ENCODE data around the gene CFAP70.
A peak's percentile ranks its signal among the peaks of the same experiment; 100 is the strongest.
"Not testable (repeated sequence)": the region's sequence is repeated elsewhere in the genome, so short reads cannot be mapped to it uniquely, and the experiment has no call there.

CFAP70 gene

DNA sequence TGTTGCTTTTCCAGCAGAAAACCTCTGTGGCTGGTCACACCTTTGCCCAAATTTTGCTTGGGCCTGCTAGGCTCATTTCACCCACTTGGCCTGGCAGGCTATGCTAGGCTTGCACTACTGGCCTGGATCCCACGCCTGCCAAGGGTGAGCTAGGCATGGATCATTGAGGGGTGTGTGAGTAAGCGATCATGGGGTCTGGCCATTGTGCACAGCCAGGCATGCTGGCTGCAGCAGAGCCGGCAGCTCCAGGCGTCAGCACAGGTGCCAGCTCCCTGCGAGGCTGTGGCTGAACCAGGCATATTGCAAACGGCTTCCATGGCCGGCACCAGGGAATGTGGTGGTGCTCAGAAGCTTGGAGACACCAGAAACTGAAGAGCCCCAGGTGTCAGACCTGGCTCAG lies 19.2 kb downstream of the CFAP70 start:
- no peaks in the 10 kb centered on the region for H3K4me1 ChIP-seq (ENCODE audit: insufficient read depth, low read length)
- no peaks in the 10 kb centered on the region for H3K36me3 ChIP-seq (ENCODE audit: insufficient read depth, low read length)
- H3K9me3 ChIP-seq (ENCODE audit: insufficient read depth, low read depth, low read length): no peaks in the 10 kb centered on the region
- no peak overlapping the region for H3K27ac ChIP-seq (ENCODE audit: low read depth, low read length)
- no peaks in the 10 kb centered on the region for H3K27me3 ChIP-seq (ENCODE audit: insufficient read depth, low read length)
- WGBS: 91% methylated on average over 7 of the region's 7 CpGs
- no peak overlapping the region for H3K4me3 ChIP-seq (ENCODE audit: low read length)
- H3K9ac ChIP-seq (ENCODE audit: low read depth, low read length): no peak overlapping the region

DNA sequence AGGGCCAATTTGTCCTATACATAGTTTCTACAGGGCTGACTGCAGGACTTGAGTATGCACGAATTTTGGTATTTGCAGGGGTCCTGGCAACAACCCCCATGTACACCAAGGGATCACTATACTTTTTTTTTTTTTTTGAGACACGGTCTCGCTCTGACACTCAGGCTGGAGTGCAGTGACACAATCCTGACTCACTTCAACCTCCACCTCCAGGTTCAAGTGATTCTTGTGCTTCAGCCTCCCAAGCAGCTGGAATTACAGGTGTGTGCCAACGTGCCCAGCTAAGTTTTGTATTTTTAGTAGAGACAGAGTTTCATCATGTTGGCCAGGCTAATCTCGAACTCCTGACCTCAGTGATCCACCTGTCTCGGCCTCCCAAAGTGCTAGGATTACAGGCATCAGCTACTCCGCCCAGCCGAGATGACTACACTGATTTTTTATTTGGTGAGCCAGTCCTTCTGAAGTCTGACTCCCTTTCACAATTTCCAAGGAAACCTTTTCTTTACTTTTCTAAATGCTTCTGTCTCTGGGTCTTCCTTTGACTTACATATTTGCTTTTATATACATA lies 19.8 kb downstream of the CFAP70 start:
- Histone ChIP-seq H3K27me3 (ENCODE audit: insufficient read depth, low read length) (no peaks in the 10 kb centered on the region), H3K27ac (ENCODE audit: low read depth, low read length) (no peak overlapping the region), H3K36me3 (ENCODE audit: insufficient read depth, low read length) (no peaks in the 10 kb centered on the region), H3K4me1 (ENCODE audit: insufficient read depth, low read length) (no peaks in the 10 kb centered on the region), H3K9ac (ENCODE audit: low read depth, low read length) (no peak overlapping the region), H3K9me3 (ENCODE audit: insufficient read depth, low read depth, low read length) (no peaks in the 10 kb centered on the region), H3K4me3 (ENCODE audit: low read length) (no peak overlapping the region)
- WGBS: 88% methylated on average over 8 of the region's 8 CpGs

DNA sequence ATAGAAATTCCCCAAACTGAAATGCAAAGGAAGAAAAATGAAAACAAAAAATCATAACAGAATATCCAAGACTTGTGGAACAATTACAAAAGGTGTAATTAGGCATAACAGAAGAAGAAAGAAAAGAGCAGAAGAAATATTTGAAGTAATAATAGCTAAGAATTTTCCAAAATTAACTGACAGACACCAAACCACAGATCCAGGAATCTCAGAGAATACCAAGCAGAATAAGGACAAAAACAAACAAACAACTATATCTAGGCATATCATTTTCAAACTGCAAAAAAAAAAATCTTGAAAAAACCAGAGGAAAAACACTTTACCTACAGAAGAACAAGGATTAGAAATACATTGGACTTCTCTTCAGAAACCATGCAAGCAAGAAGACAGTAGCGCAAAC lies 25.5 kb downstream of the CFAP70 start:
- no peak overlapping the region for H3K9ac ChIP-seq (ENCODE audit: low read depth, low read length)
- no peaks in the 10 kb centered on the region for H3K27me3 ChIP-seq (ENCODE audit: insufficient read depth, low read length)
- H3K4me3 ChIP-seq (ENCODE audit: low read length): no peak overlapping the region
- peaks cover 9% of the 10 kb centered on the region; the same call in 1 of the 2 replicates for H3K4me1 ChIP-seq (ENCODE audit: insufficient read depth, low read length)
- no peaks in the 10 kb centered on the region for H3K9me3 ChIP-seq (ENCODE audit: insufficient read depth, low read depth, low read length)
- H3K36me3 ChIP-seq (ENCODE audit: insufficient read depth, low read length): no peaks in the 10 kb centered on the region
- H3K27ac ChIP-seq (ENCODE audit: low read depth, low read length): no peak overlapping the region
- 95% methylated on average over 1 of the region's 1 CpG for WGBS

DNA sequence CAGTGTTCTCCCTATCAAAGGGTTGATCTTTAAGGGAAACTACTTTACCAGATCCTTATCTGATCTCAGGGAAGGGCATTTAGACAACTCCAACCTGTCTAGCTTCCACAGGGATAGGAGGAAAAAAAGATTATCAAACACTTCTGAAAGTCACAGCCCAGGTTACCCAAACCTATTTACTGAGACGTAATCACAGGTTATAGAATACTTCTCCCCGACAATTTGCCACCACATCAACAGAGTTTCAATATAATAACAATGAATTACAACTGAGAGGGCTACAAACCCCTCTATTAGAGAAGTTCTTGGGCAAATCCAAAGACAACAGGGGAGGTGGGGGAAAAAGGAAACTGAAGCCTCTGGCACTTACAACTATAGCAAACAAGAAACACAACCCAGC lies 26.3 kb downstream of the CFAP70 start:
- H3K27ac ChIP-seq (ENCODE audit: low read depth, low read length): no peak overlapping the region
- H3K36me3 ChIP-seq (ENCODE audit: insufficient read depth, low read length): no peaks in the 10 kb centered on the region
- H3K9ac ChIP-seq (ENCODE audit: low read depth, low read length): 0 out of 2 replicates have a peak overlapping the region, but pooled peaks have one; percentile 26
- peaks cover 9% of the 10 kb centered on the region; the same call in 1 of the 2 replicates for H3K4me1 ChIP-seq (ENCODE audit: insufficient read depth, low read length)
- H3K9me3 ChIP-seq (ENCODE audit: insufficient read depth, low read depth, low read length): no peaks in the 10 kb centered on the region
- H3K27me3 ChIP-seq (ENCODE audit: insufficient read depth, low read length): no peaks in the 10 kb centered on the region
- 83% methylated on average over 2 of the region's 2 CpGs for WGBS
- H3K4me3 ChIP-seq (ENCODE audit: low read length): no peak overlapping the region

GRCh38 chr10:73328523-73328922 lies 30.1 kb downstream of the CFAP70 start:
- not testable (repeated sequence) for H3K9ac ChIP-seq (ENCODE audit: low read depth, low read length); H3K36me3 ChIP-seq (ENCODE audit: insufficient read depth, low read length); H3K4me3 ChIP-seq (ENCODE audit: low read length); H3K27ac ChIP-seq (ENCODE audit: low read depth, low read length); H3K9me3 ChIP-seq (ENCODE audit: insufficient read depth, low read depth, low read length); H3K4me1 ChIP-seq (ENCODE audit: insufficient read depth, low read length); H3K27me3 ChIP-seq (ENCODE audit: insufficient read depth, low read length)
- WGBS: no CpG with 5 or more reads among the region's 1 CpG

DNA sequence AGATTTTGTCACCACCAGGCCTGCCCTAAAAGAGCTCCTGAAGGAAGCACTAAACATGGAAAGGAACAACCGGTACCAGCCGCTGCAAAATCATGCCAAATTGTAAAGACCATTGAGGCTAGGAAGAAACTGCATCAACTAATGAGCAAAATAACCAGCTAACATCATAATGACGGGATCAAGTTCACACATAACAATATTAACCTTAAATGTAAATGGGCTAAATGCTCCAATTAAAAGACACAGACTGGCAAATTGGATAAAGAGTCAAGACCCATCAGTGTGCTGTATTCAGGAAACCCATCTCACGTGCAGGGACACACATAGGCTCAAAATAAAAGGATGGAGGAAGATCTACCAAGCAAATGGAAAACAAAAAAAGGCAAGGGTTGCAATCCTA lies 33.4 kb downstream of the CFAP70 start:
- no CpG with 5 or more reads among the region's 4 CpGs for WGBS
- H3K9ac ChIP-seq (ENCODE audit: low read depth, low read length); H3K4me1 ChIP-seq (ENCODE audit: insufficient read depth, low read length): not testable (repeated sequence)

GRCh38 chr10:73323582-73323981 lies 35.1 kb downstream of the CFAP70 start:
- WGBS: 90% methylated on average over 5 of the region's 5 CpGs

More for the DNA sequence above, 33.4 kb downstream of the CFAP70 start:
- not testable (repeated sequence) for H3K4me3 ChIP-seq (ENCODE audit: low read length); H3K36me3 ChIP-seq (ENCODE audit: insufficient read depth, low read length); H3K27me3 ChIP-seq (ENCODE audit: insufficient read depth, low read length); H3K27ac ChIP-seq (ENCODE audit: low read depth, low read length)
- H3K9me3 ChIP-seq (ENCODE audit: insufficient read depth, low read depth, low read length): peaks cover 16% of the 10 kb centered on the region

DNA sequence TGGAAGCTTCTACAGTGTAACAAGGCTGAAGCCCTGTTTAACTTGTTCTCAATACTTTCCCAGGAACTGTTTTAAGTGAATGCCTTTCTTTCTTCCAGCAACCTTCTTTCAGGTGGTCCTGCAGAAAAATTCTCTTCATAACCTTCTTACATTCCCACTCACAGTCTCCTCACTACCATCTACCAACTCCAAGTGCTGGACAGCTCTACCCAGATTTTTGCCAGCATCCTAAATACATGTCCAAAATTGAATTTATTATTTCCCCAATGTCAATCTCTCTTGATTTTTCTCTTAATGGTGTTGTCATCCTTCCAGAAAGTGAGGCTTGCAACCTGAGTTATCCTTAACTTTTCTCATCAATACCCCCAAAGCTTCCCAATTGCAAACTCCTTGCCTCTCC lies 48.2 kb downstream of the CFAP70 start:
- Histone ChIP-seq H3K4me1 (ENCODE audit: insufficient read depth, low read length) (no peaks in the 10 kb centered on the region), H3K27ac (ENCODE audit: low read depth, low read length) (no peak overlapping the region), H3K27me3 (ENCODE audit: insufficient read depth, low read length) (peaks cover 5% of the 10 kb centered on the region; the same call in 1 of the 2 replicates), H3K4me3 (ENCODE audit: low read length) (no peak overlapping the region), H3K9me3 (ENCODE audit: insufficient read depth, low read depth, low read length) (peaks cover 18% of the 10 kb centered on the region; the same call in 1 of the 2 replicates), H3K9ac (ENCODE audit: low read depth, low read length) (no peak overlapping the region), H3K36me3 (ENCODE audit: insufficient read depth, low read length) (no peaks in the 10 kb centered on the region)

More at GRCh38 chr10:73323582-73323981, 35.1 kb downstream of the CFAP70 start:
- not testable (repeated sequence) for H3K27ac ChIP-seq (ENCODE audit: low read depth, low read length); H3K4me3 ChIP-seq (ENCODE audit: low read length); H3K4me1 ChIP-seq (ENCODE audit: insufficient read depth, low read length); H3K9ac ChIP-seq (ENCODE audit: low read depth, low read length); H3K36me3 ChIP-seq (ENCODE audit: insufficient read depth, low read length); H3K27me3 ChIP-seq (ENCODE audit: insufficient read depth, low read length)
- H3K9me3 ChIP-seq (ENCODE audit: insufficient read depth, low read depth, low read length): peaks cover 16% of the 10 kb centered on the region

DNA sequence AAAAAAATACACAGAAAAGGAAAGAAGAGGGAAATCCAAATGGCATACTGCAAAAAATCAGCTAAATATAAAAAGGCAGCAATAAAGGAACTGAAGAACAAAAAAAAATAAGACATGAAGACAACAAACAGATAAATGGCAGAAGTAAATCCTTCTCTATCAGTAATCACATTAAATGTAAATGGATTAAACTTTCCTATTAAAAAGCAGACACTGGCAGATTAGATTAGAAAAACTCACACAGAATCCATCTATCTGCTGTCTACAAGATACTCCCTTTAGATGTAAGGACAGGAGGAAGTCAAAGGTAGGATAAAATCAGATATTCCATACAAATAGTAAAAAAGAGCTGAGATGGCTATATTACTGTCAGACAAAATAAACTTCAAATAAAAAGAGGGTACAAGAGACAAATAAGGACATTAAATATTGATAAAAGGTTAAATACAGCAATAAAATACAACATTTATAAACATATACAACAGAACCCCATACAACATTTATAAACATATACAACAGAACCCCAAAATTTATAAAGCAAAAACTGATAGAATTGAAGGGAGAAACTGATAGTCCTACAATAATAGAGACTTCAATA lies 51.4 kb downstream of the CFAP70 start:
- Histone ChIP-seq H3K4me1 (ENCODE audit: insufficient read depth, low read length) (no peaks in the 10 kb centered on the region), H3K27me3 (ENCODE audit: insufficient read depth, low read length) (peaks cover 5% of the 10 kb centered on the region; the same call in 1 of the 2 replicates), H3K27ac (ENCODE audit: low read depth, low read length) (no peak overlapping the region), H3K9me3 (ENCODE audit: insufficient read depth, low read depth, low read length) (peaks cover 18% of the 10 kb centered on the region; the same call in 1 of the 2 replicates), H3K9ac (ENCODE audit: low read depth, low read length) (no peak overlapping the region), H3K36me3 (ENCODE audit: insufficient read depth, low read length) (no peaks in the 10 kb centered on the region), H3K4me3 (ENCODE audit: low read length) (no peak overlapping the region)

GRCh38 chr10:73306171-73306708 lies 52.4 kb downstream of the CFAP70 start:
- Histone ChIP-seq H3K9ac (ENCODE audit: low read depth, low read length) (no peak overlapping the region), H3K27ac (ENCODE audit: low read depth, low read length) (no peak overlapping the region), H3K9me3 (ENCODE audit: insufficient read depth, low read depth, low read length) (peaks cover 18% of the 10 kb centered on the region; the same call in 1 of the 2 replicates), H3K36me3 (ENCODE audit: insufficient read depth, low read length) (no peaks in the 10 kb centered on the region), H3K27me3 (ENCODE audit: insufficient read depth, low read length) (peaks cover 5% of the 10 kb centered on the region; the same call in 1 of the 2 replicates), H3K4me1 (ENCODE audit: insufficient read depth, low read length) (no peaks in the 10 kb centered on the region), H3K4me3 (ENCODE audit: low read length) (no peak overlapping the region)

DNA sequence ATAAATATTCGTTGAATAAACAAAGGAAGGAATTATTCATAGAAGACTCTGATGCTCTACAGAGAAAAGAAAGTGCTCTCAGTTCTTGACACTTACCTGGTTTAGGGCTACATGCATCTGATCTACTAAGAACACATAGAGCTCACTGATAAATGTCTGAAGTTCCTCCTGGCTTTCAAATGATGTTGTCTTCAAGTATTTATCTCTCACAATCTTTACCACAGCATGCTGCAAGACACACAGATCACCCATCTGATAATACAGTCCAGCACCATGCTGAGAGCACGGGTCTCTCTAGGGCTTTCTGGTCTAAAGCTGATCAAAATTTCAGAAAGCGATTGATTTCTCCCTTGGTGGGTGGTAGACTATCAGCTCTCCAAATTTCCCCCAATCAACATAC lies 61.7 kb downstream of the CFAP70 start:
- WGBS: 85% methylated on average over 3 of the region's 3 CpGs
- Histone ChIP-seq H3K27me3 (ENCODE audit: insufficient read depth, low read length) (no peaks in the 10 kb centered on the region), H3K9ac (ENCODE audit: low read depth, low read length) (no peak overlapping the region), H3K4me1 (ENCODE audit: insufficient read depth, low read length) (no peaks in the 10 kb centered on the region), H3K4me3 (ENCODE audit: low read length) (no peak overlapping the region), H3K36me3 (ENCODE audit: insufficient read depth, low read length) (no peaks in the 10 kb centered on the region), H3K9me3 (ENCODE audit: insufficient read depth, low read depth, low read length) (no peaks in the 10 kb centered on the region), H3K27ac (ENCODE audit: low read depth, low read length) (no peak overlapping the region)

All from HUES64 (cell line).